Glutamatergic neuron (in vitro differentiated cells): ENCODE data around the gene CTR9. TPM values are rescaled to one million over a fixed set of nuclear protein-coding genes. Genes with fewer than 3 reads are reported as not detected.

Experiments
- DNase-seq: peaks from one replicate; pipeline ENCODE4 v3.0.0; 2022
- H3K27ac Mint-ChIP-seq: one replicate; pipeline ENCODE4 v1.8.0; 2020; ENCODE audit warnings: mild to moderate bottlenecking, mixed read lengths, inconsistent platforms; ENCODE audit not compliant: unreplicated experiment
- H3K27me3 Mint-ChIP-seq: one replicate; pipeline ENCODE4 v1.8.0; 2020; ENCODE audit warnings: mild to moderate bottlenecking, moderate library complexity, mixed read lengths, inconsistent platforms; ENCODE audit not compliant: unreplicated experiment
- H3K36me3 Mint-ChIP-seq: one replicate; pipeline ENCODE4 v1.8.0; 2020; ENCODE audit warnings: mild to moderate bottlenecking, mixed read lengths, inconsistent platforms; ENCODE audit not compliant: unreplicated experiment
- H3K4me1 Mint-ChIP-seq: one replicate; pipeline ENCODE4 v1.8.0; 2020; ENCODE audit warnings: mild to moderate bottlenecking, low read depth, mixed read lengths, inconsistent platforms; ENCODE audit not compliant: unreplicated experiment
- H3K4me3 Mint-ChIP-seq: one replicate; pipeline ENCODE4 v1.8.0; 2020; ENCODE audit warnings: mild to moderate bottlenecking, mixed read lengths, inconsistent platforms; ENCODE audit not compliant: unreplicated experiment
- H3K9me3 Mint-ChIP-seq: one replicate; pipeline ENCODE4 v1.8.0; 2020; ENCODE audit warnings: mild to moderate bottlenecking, moderate library complexity, mixed read lengths, inconsistent platforms; ENCODE audit not compliant: unreplicated experiment
- CTCF ChIP-seq: fragments of 200-600 bp; sonication (generic); IDR thresholded peaks from one replicate; pipeline ENCODE4 v1.5.0; 2021; ENCODE audit not compliant: partially characterized antibody, unreplicated experiment
- total RNA-seq: library from RNA; stranded (reverse); fragmentation: NEBNext Ultra II Directional; extraction: Animal tissue kit (Norgen Biotek cat#: 25700); gene quantifications from one replicate; pipeline ENCODE4 v1.2.1, GENCODE V29; 2021; ENCODE audit not compliant: unreplicated experiment

The CTR9 gene
- total RNA-seq, 1 donor from 2014 or later = 32.7 TPM

- H3K4me3 Mint-ChIP-seq = peak overlapping the region; percentile 82
- H3K4me1 Mint-ChIP-seq = no peaks in the 10 kb centered on the region
- no peaks in the 10 kb centered on the region for H3K36me3 Mint-ChIP-seq
- no peaks in the 10 kb centered on the region for H3K9me3 Mint-ChIP-seq
- no peak for TF ChIP-seq CTCF
- H3K27ac Mint-ChIP-seq = no peak overlapping the region
- peak; percentile 61 for DNase-seq
- H3K27me3 Mint-ChIP-seq = peaks cover 2% of the 10 kb centered on the region
These were observed 22.1 kb upstream of the CTR9 start for GRCh38 chr11:10728789-10729472.

- Mint-ChIP-seq H3K4me1 (no peaks in the 10 kb centered on the region), H3K27ac (no peak overlapping the region)
These were observed 20.9 kb upstream of the CTR9 start for GRCh38 chr11:10730151-10730550.

GRCh38 chr11:10731064-10731680 is 19.9 kb upstream of the CTR9 start:
- TF ChIP-seq CTCF = no peak
- H3K27me3 Mint-ChIP-seq = peaks cover 2% of the 10 kb centered on the region
- H3K4me1 Mint-ChIP-seq = no peaks in the 10 kb centered on the region
- DNase-seq = no peak
- no peaks in the 10 kb centered on the region for H3K36me3 Mint-ChIP-seq
- H3K9me3 Mint-ChIP-seq = no peaks in the 10 kb centered on the region
- H3K4me3 Mint-ChIP-seq = no peak overlapping the region
- H3K27ac Mint-ChIP-seq = no peak overlapping the region

More at GRCh38 chr11:10730151-10730550, 20.9 kb upstream of the CTR9 start:
- Mint-ChIP-seq H3K4me3 (peak overlapping the region; percentile 46), H3K27me3 (peaks cover 2% of the 10 kb centered on the region), H3K9me3 (no peaks in the 10 kb centered on the region), H3K36me3 (no peaks in the 10 kb centered on the region)
- DNase-seq = no peak
- no peak for TF ChIP-seq CTCF

DNA sequence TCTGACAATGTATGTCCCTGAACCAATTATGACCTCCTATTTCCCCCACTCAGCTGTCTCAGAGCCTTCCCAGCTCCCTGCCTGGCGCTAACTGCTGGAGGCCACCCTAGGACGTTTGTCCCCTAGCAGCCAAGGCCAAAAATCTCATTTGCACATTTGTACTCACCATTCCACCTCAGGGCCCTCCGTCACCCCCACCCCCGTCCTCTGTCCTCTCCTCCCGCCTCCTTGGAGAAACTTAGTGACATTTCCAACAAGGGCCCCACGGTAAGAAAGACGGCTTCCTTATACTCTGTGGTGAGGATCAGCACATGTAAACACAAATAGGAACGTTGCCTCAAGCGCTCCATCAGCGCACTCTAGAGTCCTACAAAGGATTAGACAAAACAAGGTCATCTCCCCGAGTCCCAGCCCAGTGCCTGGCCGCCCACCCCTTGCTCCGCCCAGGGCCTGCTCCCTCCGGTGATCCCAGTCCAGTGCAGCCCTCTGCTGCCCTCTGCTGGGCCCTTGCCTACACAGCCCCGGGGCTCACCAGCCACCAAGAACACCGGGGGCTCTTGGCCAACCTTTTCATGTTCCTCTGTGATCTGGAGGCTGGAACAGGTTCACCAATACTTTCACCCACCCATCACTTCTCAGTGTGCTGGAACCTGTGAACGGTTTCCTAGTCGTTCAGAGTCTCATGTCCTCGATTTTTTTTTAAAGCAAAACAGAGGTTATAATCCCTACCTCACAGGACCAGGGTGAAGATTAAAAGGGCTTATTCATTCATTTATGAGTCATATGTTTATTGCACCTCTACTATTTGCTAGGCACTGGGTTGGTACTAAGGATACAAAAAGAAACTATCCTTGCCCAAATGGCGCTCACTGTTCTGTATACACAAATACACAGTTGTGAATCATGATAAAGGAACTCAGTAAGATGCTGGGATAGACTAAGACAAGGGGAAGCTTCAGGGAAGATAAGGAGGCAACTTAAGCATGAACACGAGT is 15.3 kb upstream of the CTR9 start:
- Mint-ChIP-seq H3K4me1 (no peaks in the 10 kb centered on the region), H3K27ac (peak overlapping the region; percentile 56), H3K4me3 (peak overlapping the region; percentile 43), H3K9me3 (no peaks in the 10 kb centered on the region), H3K27me3 (peaks cover 4% of the 10 kb centered on the region), H3K36me3 (no peaks in the 10 kb centered on the region)
- TF ChIP-seq CTCF = peak; percentile 91
- DNase-seq = peak; percentile 98
